ENCODE measurements around the gene NTM. TPM values are rescaled to one million over a fixed set of nuclear protein-coding genes. Genes with fewer than 3 reads are reported as not detected.

Gene NTM
- total RNA-seq, 1 experiment from 2014 or later: 16.4 TPM

DNA sequence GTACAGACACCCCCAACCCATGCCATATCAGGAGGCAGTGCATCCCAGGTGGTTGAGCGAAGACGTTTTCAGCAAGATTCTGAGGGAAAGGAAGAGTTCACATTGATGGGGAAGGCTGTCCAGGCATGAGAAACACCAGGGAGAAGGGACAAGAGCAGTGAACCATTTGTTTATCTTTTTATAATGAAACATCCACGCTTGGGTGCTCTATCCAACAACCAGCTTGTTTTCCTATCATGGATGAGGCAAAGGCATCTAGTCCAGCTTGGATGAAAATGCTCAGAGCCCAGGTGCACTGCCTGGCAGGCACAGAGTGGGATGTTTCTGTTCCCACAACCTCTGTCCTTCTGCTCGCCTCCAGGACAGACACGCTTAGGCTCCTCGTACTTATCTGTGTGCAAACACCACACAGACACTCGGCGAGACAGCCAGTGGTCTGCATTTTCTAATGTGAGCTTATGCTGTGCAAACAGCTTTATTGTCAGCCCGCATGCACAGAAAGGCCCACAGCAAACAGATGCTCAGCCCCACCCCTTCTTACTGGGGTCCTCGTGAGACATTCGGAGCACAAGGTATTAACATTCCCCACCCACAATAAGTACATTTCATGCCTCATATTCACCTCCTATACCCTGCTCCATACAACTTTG lies 45.4 kb upstream of the NTM start (continued):
- TF ChIP-seq, protein P1, sequence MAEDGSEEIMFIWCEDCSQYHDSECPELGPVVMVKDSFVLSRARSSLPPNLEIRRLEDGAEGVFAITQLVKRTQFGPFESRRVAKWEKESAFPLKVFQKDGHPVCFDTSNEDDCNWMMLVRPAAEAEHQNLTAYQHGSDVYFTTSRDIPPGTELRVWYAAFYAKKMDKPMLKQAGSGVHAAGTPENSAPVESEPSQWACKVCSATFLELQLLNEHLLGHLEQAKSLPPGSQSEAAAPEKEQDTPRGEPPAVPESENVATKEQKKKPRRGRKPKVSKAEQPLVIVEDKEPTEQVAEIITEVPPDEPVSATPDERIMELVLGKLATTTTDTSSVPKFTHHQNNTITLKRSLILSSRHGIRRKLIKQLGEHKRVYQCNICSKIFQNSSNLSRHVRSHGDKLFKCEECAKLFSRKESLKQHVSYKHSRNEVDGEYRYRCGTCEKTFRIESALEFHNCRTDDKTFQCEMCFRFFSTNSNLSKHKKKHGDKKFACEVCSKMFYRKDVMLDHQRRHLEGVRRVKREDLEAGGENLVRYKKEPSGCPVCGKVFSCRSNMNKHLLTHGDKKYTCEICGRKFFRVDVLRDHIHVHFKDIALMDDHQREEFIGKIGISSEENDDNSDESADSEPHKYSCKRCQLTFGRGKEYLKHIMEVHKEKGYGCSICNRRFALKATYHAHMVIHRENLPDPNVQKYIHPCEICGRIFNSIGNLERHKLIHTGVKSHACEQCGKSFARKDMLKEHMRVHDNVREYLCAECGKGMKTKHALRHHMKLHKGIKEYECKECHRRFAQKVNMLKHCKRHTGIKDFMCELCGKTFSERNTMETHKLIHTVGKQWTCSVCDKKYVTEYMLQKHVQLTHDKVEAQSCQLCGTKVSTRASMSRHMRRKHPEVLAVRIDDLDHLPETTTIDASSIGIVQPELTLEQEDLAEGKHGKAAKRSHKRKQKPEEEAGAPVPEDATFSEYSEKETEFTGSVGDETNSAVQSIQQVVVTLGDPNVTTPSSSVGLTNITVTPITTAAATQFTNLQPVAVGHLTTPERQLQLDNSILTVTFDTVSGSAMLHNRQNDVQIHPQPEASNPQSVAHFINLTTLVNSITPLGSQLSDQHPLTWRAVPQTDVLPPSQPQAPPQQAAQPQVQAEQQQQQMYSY (CRISPR knock-in tag; IDR thresholded peaks at IDR 0.05): no peak
- TF ChIP-seq TP53 (CRISPR knock-in tag; IDR thresholded peaks at IDR 0.05) (no peak), RELA (CRISPR knock-in tag; IDR thresholded peaks at IDR 0.05; ENCODE audit: borderline replicate concordance) (no peak), NFYB (CRISPR knock-in tag; conservative IDR thresholded peaks at IDR 0.05; ENCODE audit: low read depth) (no peak), HMGA2 (CRISPR knock-in tag; IDR thresholded peaks at IDR 0.05) (no peak), ZBTB21 (CRISPR knock-in tag; IDR thresholded peaks at IDR 0.05; ENCODE audit: borderline replicate concordance) (no peak)
- TF ChIP-seq, protein P2, sequence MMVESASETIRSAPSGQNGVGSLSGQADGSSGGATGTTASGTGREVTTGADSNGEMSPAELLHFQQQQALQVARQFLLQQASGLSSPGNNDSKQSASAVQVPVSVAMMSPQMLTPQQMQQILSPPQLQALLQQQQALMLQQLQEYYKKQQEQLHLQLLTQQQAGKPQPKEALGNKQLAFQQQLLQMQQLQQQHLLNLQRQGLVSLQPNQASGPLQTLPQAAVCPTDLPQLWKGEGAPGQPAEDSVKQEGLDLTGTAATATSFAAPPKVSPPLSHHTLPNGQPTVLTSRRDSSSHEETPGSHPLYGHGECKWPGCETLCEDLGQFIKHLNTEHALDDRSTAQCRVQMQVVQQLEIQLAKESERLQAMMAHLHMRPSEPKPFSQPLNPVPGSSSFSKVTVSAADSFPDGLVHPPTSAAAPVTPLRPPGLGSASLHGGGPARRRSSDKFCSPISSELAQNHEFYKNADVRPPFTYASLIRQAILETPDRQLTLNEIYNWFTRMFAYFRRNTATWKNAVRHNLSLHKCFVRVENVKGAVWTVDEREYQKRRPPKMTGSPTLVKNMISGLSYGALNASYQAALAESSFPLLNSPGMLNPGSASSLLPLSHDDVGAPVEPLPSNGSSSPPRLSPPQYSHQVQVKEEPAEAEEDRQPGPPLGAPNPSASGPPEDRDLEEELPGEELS (CRISPR knock-in tag; IDR thresholded peaks at IDR 0.05): no peak
- TF ChIP-seq, protein P3, sequence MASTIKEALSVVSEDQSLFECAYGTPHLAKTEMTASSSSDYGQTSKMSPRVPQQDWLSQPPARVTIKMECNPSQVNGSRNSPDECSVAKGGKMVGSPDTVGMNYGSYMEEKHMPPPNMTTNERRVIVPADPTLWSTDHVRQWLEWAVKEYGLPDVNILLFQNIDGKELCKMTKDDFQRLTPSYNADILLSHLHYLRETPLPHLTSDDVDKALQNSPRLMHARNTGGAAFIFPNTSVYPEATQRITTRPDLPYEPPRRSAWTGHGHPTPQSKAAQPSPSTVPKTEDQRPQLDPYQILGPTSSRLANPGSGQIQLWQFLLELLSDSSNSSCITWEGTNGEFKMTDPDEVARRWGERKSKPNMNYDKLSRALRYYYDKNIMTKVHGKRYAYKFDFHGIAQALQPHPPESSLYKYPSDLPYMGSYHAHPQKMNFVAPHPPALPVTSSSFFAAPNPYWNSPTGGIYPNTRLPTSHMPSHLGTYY (CRISPR knock-in tag; IDR thresholded peaks at IDR 0.05): no peak

- H3K27ac Mint-ChIP-seq: no peak overlapping the region
- H3K9me3 Mint-ChIP-seq: no peaks in the 10 kb centered on the region
- no peaks in the 10 kb centered on the region for H3K36me3 Mint-ChIP-seq
- peaks cover 15% of the 10 kb centered on the region for H3K4me1 Mint-ChIP-seq
- H3K27me3 Mint-ChIP-seq (ENCODE audit: low read depth): no peaks in the 10 kb centered on the region
- DNase-seq (ENCODE audit: low spot score) (no peak), ATAC-seq (peak; percentile 14; the same call in 1 of the 2 replicates)
- H3K4me3 Mint-ChIP-seq: no peak overlapping the region
- ChIA-PET POLR2A (no interaction called here), CTCF (interaction anchor here (0.5 to 1.2 kb wide), 3 partner anchors 81 to 1404 kb away, joined by 3 read pairs; no protein-coding TSS in a partner anchor)
- no peak for TF ChIP-seq ZNF671 (CRISPR knock-in tag; IDR thresholded peaks at IDR 0.05)
- no peak for TF ChIP-seq FOXK1 (CRISPR knock-in tag; IDR thresholded peaks at IDR 0.05)
- TF ChIP-seq ATF6 (CRISPR knock-in tag; IDR thresholded peaks at IDR 0.05): no peak
- TF ChIP-seq CREB1 (CRISPR knock-in tag; IDR thresholded peaks at IDR 0.05): no peak
- TF ChIP-seq ZNF416 (CRISPR knock-in tag; IDR thresholded peaks at IDR 0.05): no peak
- TF ChIP-seq, protein P4, sequence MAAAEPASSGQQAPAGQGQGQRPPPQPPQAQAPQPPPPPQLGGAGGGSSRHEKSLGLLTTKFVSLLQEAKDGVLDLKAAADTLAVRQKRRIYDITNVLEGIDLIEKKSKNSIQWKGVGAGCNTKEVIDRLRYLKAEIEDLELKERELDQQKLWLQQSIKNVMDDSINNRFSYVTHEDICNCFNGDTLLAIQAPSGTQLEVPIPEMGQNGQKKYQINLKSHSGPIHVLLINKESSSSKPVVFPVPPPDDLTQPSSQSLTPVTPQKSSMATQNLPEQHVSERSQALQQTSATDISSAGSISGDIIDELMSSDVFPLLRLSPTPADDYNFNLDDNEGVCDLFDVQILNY (CRISPR knock-in tag; IDR thresholded peaks at IDR 0.05): no peak
- no peak for TF ChIP-seq ZBTB43 (CRISPR knock-in tag; IDR thresholded peaks at IDR 0.05)
- no peak for TF ChIP-seq ESRRA (CRISPR knock-in tag; IDR thresholded peaks at IDR 0.05; ENCODE audit: borderline replicate concordance)
- no peak for TF ChIP-seq PREB (CRISPR knock-in tag; IDR thresholded peaks at IDR 0.05; ENCODE audit: borderline replicate concordance)
- TF ChIP-seq, protein P2 (CRISPR knock-in tag; IDR thresholded peaks at IDR 0.05): no peak
Observed at GRCh38 chr11:131326829-131327228, 43.6 kb upstream of the NTM start.
